Measurements from ENCODE around the gene LRP6. TPM values are rescaled to one million over a fixed set of nuclear protein-coding genes. Genes with fewer than 3 reads are reported as not detected.

The LRP6 gene
- total and polyA plus RNA-seq, 10 of the 15 experiments (the other 5 are each of a cell fraction or from before 2014, with no cell fraction given) = 1.5 to 14.9 (median 6.1) TPM

DNA sequence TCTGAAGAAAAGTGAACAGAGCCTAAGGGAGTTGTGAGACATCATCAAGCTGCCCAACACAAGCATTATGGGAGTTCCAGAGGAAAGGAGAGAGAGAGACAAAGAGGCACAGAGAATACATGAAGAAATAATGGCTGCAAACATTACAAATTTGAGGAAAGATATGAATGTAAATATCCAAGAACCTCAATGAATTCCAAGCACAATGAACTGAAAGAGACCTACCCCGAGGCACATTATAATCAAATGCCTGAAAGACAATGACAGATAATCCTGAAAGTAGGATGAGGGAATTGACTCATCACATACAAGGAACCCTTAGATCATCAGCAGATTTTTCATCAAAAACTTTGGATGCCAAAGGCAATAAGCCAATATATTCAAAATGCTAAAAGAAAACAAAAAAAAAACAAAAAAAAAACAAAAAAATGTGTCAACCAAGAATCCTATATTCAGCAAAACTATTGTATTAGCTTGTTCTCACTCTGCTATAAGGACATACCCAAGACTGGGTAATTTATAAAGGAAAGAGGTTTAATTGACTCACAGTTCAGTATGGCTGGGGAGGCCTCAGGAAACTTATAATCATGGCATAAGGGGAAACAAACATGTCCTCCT is 158.3 kb downstream of the LRP6 start:
- in situ Hi-C loops (cut with MboI) (no loop called here), intact Hi-C loops (cut with micrococcal nuclease; ENCODE audit: unreplicated experiment) (no loop called here)
- FAIRE-seq (no peak), DNase-seq (ENCODE audit: low read depth, low spot score) (no peak), ATAC-seq (no peak)
- H3K9me3 ChIP-seq (replicated peaks; ENCODE audit: control insufficient read depth, insufficient read depth, low read length) = peaks cover 11% of the 10 kb centered on the region
- WGBS (ENCODE audit: insufficient coverage, insufficient replicate concordance, low lambda C conversion rate, missing lambda C conversion rate) = 0% methylated on average over 1 of the region's 1 CpG
- TF ChIP-seq NR2C1 (IDR thresholded peaks at IDR 0.05) (no peak), IKZF1 (conservative IDR thresholded peaks at IDR 0.05) (no peak), ETV6 (conservative IDR thresholded peaks at IDR 0.05 in 1 of 2, IDR thresholded peaks at IDR 0.05 in 1 of 2; ENCODE audit: borderline replicate concordance in 1 of 2, low read depth in 1 of 2) (no peak), SP1 (IDR thresholded peaks at IDR 0.05; ENCODE audit: low read depth, low read length) (no peak), JUNB (IDR thresholded peaks at IDR 0.05) (no peak)
- TF ChIP-seq, protein P1, sequence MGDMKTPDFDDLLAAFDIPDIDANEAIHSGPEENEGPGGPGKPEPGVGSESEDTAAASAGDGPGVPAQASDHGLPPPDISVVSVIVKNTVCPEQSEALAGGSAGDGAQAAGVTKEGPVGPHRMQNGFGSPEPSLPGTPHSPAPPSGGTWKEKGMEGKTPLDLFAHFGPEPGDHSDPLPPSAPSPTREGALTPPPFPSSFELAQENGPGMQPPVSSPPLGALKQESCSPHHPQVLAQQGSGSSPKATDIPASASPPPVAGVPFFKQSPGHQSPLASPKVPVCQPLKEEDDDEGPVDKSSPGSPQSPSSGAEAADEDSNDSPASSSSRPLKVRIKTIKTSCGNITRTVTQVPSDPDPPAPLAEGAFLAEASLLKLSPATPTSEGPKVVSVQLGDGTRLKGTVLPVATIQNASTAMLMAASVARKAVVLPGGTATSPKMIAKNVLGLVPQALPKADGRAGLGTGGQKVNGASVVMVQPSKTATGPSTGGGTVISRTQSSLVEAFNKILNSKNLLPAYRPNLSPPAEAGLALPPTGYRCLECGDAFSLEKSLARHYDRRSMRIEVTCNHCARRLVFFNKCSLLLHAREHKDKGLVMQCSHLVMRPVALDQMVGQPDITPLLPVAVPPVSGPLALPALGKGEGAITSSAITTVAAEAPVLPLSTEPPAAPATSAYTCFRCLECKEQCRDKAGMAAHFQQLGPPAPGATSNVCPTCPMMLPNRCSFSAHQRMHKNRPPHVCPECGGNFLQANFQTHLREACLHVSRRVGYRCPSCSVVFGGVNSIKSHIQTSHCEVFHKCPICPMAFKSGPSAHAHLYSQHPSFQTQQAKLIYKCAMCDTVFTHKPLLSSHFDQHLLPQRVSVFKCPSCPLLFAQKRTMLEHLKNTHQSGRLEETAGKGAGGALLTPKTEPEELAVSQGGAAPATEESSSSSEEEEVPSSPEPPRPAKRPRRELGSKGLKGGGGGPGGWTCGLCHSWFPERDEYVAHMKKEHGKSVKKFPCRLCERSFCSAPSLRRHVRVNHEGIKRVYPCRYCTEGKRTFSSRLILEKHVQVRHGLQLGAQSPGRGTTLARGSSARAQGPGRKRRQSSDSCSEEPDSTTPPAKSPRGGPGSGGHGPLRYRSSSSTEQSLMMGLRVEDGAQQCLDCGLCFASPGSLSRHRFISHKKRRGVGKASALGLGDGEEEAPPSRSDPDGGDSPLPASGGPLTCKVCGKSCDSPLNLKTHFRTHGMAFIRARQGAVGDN (IDR thresholded peaks at IDR 0.05) = no peak
- TF ChIP-seq, protein P2, sequence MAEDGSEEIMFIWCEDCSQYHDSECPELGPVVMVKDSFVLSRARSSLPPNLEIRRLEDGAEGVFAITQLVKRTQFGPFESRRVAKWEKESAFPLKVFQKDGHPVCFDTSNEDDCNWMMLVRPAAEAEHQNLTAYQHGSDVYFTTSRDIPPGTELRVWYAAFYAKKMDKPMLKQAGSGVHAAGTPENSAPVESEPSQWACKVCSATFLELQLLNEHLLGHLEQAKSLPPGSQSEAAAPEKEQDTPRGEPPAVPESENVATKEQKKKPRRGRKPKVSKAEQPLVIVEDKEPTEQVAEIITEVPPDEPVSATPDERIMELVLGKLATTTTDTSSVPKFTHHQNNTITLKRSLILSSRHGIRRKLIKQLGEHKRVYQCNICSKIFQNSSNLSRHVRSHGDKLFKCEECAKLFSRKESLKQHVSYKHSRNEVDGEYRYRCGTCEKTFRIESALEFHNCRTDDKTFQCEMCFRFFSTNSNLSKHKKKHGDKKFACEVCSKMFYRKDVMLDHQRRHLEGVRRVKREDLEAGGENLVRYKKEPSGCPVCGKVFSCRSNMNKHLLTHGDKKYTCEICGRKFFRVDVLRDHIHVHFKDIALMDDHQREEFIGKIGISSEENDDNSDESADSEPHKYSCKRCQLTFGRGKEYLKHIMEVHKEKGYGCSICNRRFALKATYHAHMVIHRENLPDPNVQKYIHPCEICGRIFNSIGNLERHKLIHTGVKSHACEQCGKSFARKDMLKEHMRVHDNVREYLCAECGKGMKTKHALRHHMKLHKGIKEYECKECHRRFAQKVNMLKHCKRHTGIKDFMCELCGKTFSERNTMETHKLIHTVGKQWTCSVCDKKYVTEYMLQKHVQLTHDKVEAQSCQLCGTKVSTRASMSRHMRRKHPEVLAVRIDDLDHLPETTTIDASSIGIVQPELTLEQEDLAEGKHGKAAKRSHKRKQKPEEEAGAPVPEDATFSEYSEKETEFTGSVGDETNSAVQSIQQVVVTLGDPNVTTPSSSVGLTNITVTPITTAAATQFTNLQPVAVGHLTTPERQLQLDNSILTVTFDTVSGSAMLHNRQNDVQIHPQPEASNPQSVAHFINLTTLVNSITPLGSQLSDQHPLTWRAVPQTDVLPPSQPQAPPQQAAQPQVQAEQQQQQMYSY (CRISPR knock-in tag; IDR thresholded peaks at IDR 0.05) = no peak
- no peak overlapping the region for H3K9ac ChIP-seq (ENCODE audit: control insufficient read depth, insufficient read depth, low read length)
- H3K4me1 ChIP-seq (ENCODE audit: control insufficient read depth, insufficient read depth, low read length) = no peaks in the 10 kb centered on the region
- ChIA-PET RAD21 (ENCODE audit: unreplicated experiment) (no interaction called here), SMC1A (ENCODE audit: uncharacterized antibody, unreplicated experiment) (no interaction called here), POLR2A (interaction anchor here (0.5 kb wide), 1 partner anchor 862 kb away, joined by 5 read pairs; no protein-coding TSS in a partner anchor), CTCF (interaction anchor here (0.5 to 0.7 kb wide), 2 partner anchors 11 to 126 kb away, joined by 3 read pairs; no protein-coding TSS in a partner anchor)
- BruUV-seq (replicated peaks) = no TSS peak
- no peaks in the 10 kb centered on the region for H3K36me3 ChIP-seq (ENCODE audit: control insufficient read depth in 2 of 2, insufficient read depth in 2 of 2, low read length in 1 of 2)
- no peaks in the 10 kb centered on the region for H3K27me3 ChIP-seq (replicated peaks in 1 of 2; ENCODE audit: control insufficient read depth in 2 of 2, insufficient read depth in 2 of 2, low read length in 1 of 2)
- no peak overlapping the region for H3K4me2 ChIP-seq (ENCODE audit: control insufficient read depth, insufficient read depth)
- no peaks in the 10 kb centered on the region for H3K79me2 ChIP-seq (ENCODE audit: control insufficient read depth, insufficient read depth, low read length)
- no peaks in the 10 kb centered on the region for H4K20me1 ChIP-seq (ENCODE audit: control insufficient read depth, insufficient read depth)
- no peak overlapping the region for H2AFZ ChIP-seq (ENCODE audit: control insufficient read depth, low read depth, low read length)
- H3K4me3 ChIP-seq = no peak overlapping the region
- H3K27ac ChIP-seq (ENCODE audit: control insufficient read depth, insufficient read depth) = no peak overlapping the region

Data from GM12878 (cell line).